ENCODE results near the gene ZNF485.
"Not testable (repeated sequence)": the region's sequence is repeated elsewhere in the genome, so short reads cannot be mapped to it uniquely, and the experiment has no call there.

ZNF485 gene
- 6.3 to 9.9 (median 8.2) reads per million in 4 experiments for total RNA-seq

- peak; percentile 37 for DNase-seq
These were observed at the start of gene ZNF485 for GRCh38 chr10:43606323-43607198. Gene ZNF485 (plus strand): TSS chr10:43606438. CDS start chr10:43607051, 613 bp downstream.

DNA sequence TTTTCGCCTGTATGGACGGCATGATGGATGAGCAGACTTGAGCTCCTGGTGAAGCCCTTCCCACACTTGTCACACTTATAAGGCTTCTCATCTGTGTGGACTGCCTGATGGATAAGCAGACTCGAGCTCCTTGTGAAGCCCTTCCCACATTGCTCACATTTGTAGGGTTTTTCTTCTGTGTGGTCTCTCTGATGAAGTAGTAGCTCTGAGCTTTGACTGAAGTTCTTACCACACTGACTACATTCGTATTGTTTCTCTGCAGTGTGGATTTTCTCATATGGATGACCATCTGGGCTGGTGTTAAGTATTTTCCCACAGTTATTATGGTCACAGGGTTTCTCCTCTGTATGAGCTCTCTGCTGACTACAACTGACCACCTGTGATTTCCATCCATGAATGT lies 49.0 kb upstream of the ZNF485 start:
- no peak for DNase-seq

- DNase-seq, result no peak
These were observed 36.6 kb upstream of the ZNF485 start for GRCh38 chr10:43569681-43570080.

- DNase-seq, result no peak
These were observed 35.3 kb upstream of the ZNF485 start for GRCh38 chr10:43570971-43571370.

DNA sequence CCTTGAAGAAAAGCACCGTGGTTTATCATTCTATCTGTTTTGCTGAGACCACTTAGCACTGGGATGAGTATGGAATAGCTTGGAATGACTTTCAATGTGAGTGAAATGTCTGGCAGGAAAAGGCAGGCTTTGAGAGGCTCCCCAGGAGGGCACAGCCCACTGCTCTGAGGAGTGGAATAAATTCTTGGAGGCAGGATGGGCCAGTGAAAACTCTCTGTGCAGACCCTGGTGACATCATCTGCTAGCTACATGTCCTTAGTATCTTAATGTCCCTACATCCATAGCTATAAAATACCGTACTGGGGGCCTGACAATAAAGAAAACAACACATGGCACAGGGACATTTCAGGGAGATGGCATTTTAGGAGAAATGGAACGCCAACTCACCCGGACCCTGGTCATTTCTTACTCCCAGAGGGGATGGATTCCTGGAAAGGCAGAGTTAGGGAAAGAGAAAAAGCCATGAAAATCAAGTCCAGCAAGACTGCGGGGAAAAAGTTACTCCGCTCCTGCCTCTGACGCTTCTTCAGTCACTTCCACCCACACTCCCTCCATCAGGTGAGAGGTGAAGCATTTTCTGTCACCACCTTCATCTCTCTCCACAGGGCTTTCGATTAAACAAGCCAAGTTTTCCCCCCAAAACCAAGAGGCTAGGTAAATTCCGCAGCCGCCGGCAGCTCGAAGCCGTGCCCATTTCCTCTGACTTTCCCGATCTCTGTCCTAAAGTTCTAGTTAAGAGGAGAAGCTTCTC lies 32.8 kb upstream of the ZNF485 start:
- no peak for DNase-seq

DNA sequence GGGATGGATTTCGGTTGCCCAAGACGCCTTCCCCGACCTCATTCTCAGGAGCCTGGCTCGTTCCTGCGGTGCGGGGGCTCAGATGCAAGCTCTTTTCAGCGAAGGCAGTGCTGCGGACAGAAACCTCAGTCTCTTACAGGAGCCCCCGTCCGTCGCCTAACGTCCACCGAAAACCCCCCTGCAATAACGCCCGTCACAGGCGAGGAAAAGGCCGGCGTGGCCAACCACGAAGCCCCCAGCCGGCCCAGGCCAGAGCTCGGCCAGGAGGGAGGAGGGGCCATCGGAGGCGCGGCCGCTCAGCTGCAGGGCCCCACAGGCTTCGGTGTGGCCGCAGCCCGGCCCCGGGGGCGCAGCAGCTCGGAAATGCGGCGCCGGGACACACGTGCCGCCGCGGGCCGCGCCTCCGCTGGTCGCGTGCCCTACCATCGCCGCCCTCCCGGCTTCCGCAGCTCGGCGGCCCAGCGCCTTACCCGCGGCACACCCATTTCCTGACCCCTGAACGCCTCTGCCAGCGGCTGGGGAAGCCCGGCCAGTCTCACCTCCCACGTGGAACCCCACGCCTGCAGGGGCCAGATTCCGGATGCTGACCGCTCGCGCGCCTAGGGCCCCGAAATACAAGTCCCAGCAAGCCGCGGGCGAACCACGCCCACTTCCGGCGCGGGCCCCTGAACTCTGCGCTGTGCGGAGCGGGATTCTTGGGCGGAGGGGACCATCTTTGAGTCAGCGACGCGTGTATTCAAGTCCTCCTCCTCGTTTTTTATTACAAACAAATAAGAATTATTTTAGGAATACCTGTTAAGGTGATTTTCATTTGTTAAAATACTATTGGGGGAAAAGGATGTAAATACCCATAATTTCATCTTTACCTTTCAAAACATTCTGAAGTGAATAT lies 32.0 kb upstream of the ZNF485 start, which contains the start of gene ZNF239:
Gene ZNF239, minus strand, starts transcription at position 616 of the 892 bp plus-strand sequence. CDS start 16,537 bp downstream, outside the sequence.
- DNase-seq, result peak; percentile 65

DNA sequence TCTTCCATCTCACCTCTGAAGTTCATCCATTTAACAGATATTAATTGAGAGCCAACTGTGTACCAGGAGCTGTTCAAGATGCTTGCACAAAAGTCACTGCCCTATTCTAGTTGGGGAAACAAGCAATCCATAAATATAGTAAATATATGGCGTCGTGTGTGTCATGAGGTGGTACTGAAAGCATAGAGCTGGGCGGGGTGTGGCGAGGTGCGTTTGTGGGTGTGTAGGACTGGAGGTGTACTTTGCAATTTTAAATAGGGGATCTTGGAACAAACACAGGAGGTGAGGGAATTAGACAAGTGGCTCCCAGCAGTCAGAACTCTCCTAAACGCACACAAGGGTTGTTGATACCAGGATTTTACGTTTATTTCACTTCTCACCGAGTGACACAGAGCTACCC lies 31.3 kb upstream of the ZNF485 start:
- no peak for DNase-seq

GRCh38 chr10:43576062-43576461 lies 30.2 kb upstream of the ZNF485 start:
- DNase-seq, result no peak

DNA sequence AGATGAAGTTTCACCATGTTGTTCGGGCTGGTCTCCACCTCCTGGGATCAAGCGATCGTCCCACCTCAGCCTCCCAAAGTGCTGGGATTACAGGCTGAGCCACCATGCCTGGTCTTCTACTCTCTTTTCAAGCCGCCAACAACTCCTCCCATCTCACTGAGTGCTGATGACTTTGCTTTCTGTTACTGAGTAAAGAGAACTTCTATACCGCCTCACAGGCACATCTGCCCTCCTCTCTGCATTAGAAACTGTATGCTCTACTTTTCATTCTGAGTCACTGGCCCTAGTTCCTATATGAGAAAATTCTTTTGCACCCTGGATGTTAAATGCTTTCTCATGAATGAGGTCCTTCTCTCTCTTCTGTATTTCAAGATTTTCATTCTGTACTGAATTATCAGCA lies 29.7 kb upstream of the ZNF485 start:
- no peak for DNase-seq

GRCh38 chr10:43584051-43584450 lies 22.2 kb upstream of the ZNF485 start:
- DNase-seq, result no peak

DNA sequence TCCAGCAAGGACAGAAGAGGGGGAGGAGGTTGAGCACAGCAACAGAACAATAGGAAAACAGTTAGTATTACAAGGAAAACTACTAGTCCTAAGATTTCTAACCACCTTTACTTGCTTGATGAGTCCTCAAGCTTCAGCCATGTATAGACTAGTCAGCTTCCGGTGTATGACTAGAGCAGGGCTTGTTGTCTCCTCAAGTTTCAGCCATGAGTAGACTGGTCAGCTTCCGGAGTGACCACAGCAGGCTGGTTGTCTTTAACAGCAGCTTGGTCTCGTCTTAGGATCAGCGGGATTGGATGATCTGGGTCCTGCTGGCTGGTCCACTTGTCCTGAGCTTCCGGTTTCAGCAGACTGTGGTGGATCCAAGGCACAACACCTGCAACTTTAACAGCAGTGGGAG lies 21.2 kb upstream of the ZNF485 start:
- no peak for DNase-seq

DNA sequence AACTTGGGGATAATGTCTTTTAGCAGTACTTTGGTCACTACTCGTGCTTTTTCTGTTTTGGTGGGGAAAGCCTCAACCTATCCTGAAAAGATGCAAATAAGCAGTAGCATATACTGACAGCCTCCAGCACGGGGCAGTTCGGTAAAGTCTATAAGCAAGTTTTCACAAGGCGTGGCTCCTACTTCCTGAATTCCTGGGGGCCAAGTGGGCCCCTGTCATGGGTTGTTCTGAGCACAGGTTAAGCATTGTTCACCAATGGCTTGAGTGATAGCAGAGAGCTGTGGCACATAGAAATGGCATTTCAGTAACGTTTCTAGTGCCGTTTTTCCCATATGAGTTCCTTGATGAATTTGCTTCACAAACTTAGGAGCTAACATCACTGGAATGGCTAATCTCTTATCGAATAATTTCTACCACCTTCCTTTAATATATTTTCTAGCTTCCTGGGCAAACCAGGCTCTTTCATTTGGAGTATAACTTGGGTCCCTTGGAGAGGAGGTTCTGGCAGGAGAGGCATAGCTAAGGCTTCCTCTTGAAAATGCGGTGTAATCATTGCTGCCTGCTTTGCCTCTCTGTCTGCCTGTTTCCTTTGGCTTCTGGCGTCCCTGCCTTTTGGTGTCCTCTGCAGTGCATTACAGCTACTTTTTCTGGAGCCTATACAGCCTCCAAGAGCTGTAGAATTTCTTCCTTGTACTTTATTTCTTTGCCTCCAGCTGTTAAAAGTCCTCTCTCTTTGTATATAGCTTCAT lies 20.1 kb upstream of the ZNF485 start:
- no peak for DNase-seq

DNA sequence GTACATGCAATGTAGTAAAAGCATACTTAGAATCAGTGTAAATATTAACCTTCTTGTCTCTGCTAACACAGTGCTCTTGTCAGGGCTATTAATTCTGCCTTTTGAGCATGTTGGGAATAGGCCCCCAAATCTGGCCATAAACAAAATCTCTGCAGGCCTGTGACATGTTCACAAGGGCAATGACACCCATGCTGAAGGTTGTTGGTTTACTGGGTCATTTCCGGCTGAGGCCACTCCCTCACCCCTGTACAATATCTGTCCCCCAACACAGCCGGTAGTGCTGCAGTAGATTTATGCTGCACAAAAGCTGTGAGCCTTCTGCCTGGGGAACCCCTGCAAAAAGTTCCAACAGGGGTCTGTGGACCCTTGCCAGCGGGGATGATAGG lies 19.5 kb upstream of the ZNF485 start:
- DNase-seq, result not testable (repeated sequence)

GRCh38 chr10:43591303-43591904 lies 14.8 kb upstream of the ZNF485 start:
- DNase-seq, result no peak

DNA sequence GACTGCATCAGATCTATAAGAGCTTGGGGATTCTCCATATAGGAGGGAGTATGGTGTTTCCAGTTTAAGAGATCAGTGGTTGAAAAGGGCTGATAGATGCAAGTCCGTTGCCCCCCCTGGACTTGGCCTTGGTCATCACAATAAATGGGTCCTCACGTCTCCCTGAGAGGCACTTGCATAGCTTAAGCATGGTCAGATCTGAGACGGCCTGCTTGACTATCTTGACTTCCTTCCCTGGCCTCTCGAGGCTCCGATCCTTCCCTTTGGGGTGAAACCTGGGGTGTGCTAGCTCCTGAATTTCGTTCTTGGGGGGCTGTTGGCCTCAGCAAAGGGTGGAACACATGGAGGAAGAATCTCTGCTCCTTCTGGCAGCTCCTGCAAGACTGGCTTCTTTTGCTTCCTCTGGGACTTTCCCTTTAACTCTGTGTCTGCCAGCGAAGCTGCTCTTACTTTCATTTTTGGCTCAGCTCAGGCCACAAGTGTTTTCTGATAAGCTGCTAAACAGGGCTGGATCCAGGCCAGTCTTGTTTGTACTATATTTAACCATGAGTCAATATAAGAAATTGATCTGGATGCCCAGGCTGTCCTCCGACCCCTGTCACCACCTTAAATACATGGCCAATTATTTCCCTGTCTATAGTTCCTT lies 11.2 kb upstream of the ZNF485 start:
- DNase-seq, result no peak

DNA sequence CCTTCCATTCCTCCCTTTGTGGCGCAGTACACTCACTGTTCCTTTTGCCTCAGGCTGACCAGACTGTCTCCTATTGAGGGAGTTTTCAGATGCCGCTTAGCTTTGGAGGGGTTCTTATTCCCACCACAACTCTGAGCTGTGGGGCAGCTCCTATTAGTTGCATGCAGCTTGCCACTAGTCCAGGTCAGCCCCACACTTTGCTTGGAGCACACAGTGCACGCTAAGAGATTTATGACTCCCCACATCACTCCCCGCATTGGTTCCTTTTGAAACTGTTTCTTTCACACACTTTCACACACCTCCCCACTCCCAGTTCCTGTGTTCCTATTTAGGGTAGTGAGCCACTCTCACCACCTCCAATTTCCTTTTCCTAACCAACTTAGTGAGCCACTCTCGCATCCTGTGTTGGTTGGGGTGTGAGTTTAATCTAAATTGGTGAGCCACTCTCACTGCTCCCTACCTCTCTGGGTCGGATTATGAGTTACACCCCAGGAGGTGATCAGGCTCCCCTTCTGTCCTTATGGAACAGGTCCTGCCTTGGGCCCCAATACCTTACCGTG lies 10.4 kb upstream of the ZNF485 start:
- no peak for DNase-seq

- DNase-seq, result no peak
These were observed 9.7 kb upstream of the ZNF485 start for GRCh38 chr10:43596546-43596945.

GRCh38 chr10:43598446-43598845 lies 7.8 kb upstream of the ZNF485 start:
- no peak for DNase-seq

DNA sequence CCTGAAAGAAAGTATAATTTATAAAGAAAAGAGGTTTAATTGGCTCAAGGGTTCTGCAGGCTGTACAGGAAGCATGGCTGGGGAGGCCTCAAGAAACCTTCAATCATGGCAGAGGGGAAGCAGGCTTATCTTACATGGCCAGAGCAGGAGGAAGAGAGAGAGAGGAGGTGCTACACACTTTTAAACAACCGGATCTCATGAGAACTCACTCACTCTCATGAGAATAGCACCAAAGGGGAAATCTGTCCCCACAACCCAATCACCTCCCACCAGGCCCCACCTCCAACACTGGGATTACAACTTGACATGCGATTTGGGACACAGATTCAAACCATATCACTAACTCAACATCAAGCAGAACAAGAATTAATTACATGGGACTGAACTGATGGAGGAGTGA lies 6.9 kb upstream of the ZNF485 start:
- no peak for DNase-seq

- not testable (repeated sequence) for DNase-seq
These were observed 4.7 kb upstream of the ZNF485 start for GRCh38 chr10:43601576-43601975.

GRCh38 chr10:43605850-43606322 lies 352 bp upstream of the ZNF485 start:
- DNase-seq, result no peak

Data from effector CD8-positive, alpha-beta T cell (primary cell).